SK-N-SH (cell line): ENCODE data around the gene NGB.

ENCODE experiments used
- CTCF ChIP-seq: fragments of 200-600 bp; sonication (generic); IDR thresholded peaks from 2 replicates; pipeline ENCODE4 v1.6.1; 2017; ENCODE audit warnings: antibody characterized with exemption, mild to moderate bottlenecking, moderate library complexity
- FOXM1 ChIP-seq: IDR thresholded peaks from 2 replicates; pipeline ENCODE4 v1.4.0; 2012; ENCODE audit warnings: low read depth, mild to moderate bottlenecking
- GATA2 ChIP-seq: sonication (generic); formaldehyde crosslinking; IDR thresholded peaks from 2 replicates; pipeline ENCODE4 v1.5.0; 2020; ENCODE audit warnings: mild to moderate bottlenecking, missing genetic modification reagents
- JUND ChIP-seq: IDR thresholded peaks from 2 replicates; pipeline ENCODE4 v1.4.0; 2012
- MAX ChIP-seq: IDR thresholded peaks from 2 replicates; pipeline ENCODE4 v1.4.0; 2012; ENCODE audit warnings: low read depth
- POLR2AphosphoS5 ChIP-seq: IDR thresholded peaks from 2 replicates; pipeline ENCODE4 v1.6.1; 2012; ENCODE audit warnings: low read depth, low read length
- RAD21 ChIP-seq: IDR thresholded peaks from 2 replicates; pipeline ENCODE4 v1.6.1; 2012; ENCODE audit warnings: mild to moderate bottlenecking, low read length
- RFX5 ChIP-seq: IDR thresholded peaks from 2 replicates; pipeline ENCODE4 v1.6.1; 2012; ENCODE audit warnings: mild to moderate bottlenecking, improper control_type of control experiment, low read length
- SIN3A ChIP-seq: IDR thresholded peaks from 2 replicates; pipeline ENCODE4 v1.6.1; 2012; ENCODE audit warnings: low read depth, mild to moderate bottlenecking, low read length, moderate library complexity, borderline replicate concordance
- SMC3 ChIP-seq: IDR thresholded peaks from 2 replicates; pipeline ENCODE4 v1.6.1; 2012; ENCODE audit warnings: low read depth, low read length, improper control_type of control experiment
- TAF1 ChIP-seq: IDR thresholded peaks from 2 replicates; pipeline ENCODE4 v1.6.1; 2012; ENCODE audit warnings: low read depth, mild to moderate bottlenecking, low read length, moderate library complexity, borderline replicate concordance
- USF1 ChIP-seq: IDR thresholded peaks from 2 replicates; pipeline ENCODE4 v1.4.0; 2012; ENCODE audit warnings: low read depth, borderline replicate concordance
- YY1 ChIP-seq: IDR thresholded peaks from 2 replicates; pipeline ENCODE4 v1.4.0; 2012; ENCODE audit warnings: low read depth, mild to moderate bottlenecking

- TF ChIP-seq MAX (no peak), CTCF (no peak), SMC3 (no peak), SIN3A (no peak), YY1 (no peak), FOXM1 (no peak), RFX5 (no peak), JUND (no peak), GATA2 (CRISPR knock-in tag) (no peak), USF1 (no peak), RAD21 (no peak), POLR2AphosphoS5 (no peak), TAF1 (no peak)
These were observed 36.0 kb upstream of the NGB start for GRCh38 chr14:77306851-77307496.
